LNCaP clone FGC (cell line): ENCODE results near the gene SLU7.

Experiments used
- DNase-seq: peaks from one replicate; pipeline ENCODE4 v3.0.0-alpha.2; 2011; ENCODE audit warnings: low read depth
- H3K4me3 ChIP-seq: 2 replicates; pipeline ENCODE4 v1.5.1; 2011; ENCODE audit warnings: mild to moderate bottlenecking, low read depth, low read length, control low read depth
- TF ChIP-seq, protein P1 (sequence below): IDR thresholded peaks from 2 replicates; pipeline ENCODE4 v1.5.1; 2012; ENCODE audit warnings: mild to moderate bottlenecking; ENCODE audit not compliant: control insufficient read depth, insufficient read depth; ENCODE audit errors: extremely low read depth

Gene SLU7

DNA sequence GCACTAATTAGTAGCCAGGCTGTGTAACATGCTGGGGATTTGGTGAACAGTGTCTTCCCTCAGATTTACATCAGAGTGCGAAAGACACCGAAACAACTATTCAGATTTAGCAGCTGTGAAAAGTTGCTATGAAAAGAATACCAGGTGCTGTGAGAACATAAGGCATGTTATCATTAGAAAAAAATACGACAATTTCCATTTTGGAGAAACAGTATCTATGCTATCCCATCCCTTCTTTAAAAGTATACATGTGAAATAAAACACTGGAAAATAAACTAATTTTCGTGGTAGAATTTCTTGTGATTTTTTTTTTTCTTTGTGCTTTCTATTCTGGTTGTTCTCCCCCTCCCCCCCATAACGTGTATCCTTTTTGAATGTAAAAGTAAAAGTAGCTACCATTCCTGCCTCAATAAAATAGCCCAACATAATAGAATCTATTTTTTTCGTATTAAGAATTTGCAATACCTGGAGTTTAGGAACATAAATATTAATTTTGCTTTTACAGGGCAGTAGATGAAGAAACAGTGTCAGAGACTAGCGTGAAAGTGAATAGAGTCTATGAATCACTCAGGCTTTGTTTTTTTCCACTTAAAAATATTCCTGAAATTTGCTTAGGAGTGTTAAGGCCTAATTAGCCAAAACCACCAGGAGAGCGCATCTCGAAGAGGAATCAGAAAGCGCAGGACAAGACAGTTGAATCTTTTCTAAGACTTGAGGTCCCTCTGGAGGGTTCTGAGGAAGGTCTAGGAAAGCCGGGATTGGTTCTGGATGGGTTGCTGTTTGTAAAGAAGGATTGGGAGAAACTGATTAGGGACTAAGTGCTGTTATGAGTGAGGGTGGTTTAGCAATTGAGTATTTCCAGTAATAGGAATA lies 813 bp upstream of the SLU7 start:
- TF ChIP-seq, protein P1, sequence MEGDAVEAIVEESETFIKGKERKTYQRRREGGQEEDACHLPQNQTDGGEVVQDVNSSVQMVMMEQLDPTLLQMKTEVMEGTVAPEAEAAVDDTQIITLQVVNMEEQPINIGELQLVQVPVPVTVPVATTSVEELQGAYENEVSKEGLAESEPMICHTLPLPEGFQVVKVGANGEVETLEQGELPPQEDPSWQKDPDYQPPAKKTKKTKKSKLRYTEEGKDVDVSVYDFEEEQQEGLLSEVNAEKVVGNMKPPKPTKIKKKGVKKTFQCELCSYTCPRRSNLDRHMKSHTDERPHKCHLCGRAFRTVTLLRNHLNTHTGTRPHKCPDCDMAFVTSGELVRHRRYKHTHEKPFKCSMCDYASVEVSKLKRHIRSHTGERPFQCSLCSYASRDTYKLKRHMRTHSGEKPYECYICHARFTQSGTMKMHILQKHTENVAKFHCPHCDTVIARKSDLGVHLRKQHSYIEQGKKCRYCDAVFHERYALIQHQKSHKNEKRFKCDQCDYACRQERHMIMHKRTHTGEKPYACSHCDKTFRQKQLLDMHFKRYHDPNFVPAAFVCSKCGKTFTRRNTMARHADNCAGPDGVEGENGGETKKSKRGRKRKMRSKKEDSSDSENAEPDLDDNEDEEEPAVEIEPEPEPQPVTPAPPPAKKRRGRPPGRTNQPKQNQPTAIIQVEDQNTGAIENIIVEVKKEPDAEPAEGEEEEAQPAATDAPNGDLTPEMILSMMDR: no peak
- DNase-seq: no peak
- peak overlapping the region; percentile 98 for H3K4me3 ChIP-seq

- peak within 1 kb of the TSS; percentile 72 for H3K4me3 ChIP-seq
- TF ChIP-seq, protein P1: no peak
These were observed 19.2 kb downstream of the SLU7 start, which contains the start of gene FAM200C for GRCh38 chr5:160399402-160400353. TSS of gene FAM200C (minus strand) at chr5:160400054. CDS start at chr5:160395490, 4,564 bp downstream.

DNA sequence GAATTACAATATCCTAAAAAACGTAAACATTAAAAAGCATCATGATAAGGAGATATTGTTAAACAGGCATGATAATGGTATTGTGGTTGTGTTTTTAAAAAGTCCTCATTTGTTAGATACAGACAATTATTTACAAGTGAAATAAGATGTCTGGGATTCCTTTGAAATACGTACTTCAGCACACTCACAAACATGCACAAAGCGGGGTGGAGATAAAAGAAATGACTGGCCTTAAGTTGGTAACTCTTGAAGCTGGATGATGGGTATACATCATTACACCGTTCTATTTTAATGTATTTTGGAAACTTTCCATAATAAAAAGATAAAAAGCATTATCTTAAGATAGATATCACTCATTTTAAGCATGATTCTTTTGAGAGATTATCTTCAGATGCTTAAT lies 20.1 kb downstream of the SLU7 start:
- TF ChIP-seq, protein P1: no peak
- DNase-seq: no peak
- peak overlapping the region; percentile 72 for H3K4me3 ChIP-seq

More at GRCh38 chr5:160399402-160400353, 19.2 kb downstream of the SLU7 start, which contains the start of gene FAM200C:
- DNase-seq: peak; percentile 79

GRCh38 chr5:160397492-160397891 lies 21.4 kb downstream of the SLU7 start:
- H3K4me3 ChIP-seq: no peak overlapping the region
- TF ChIP-seq, protein P1: no peak
- peak; percentile 56 for DNase-seq

- no peak overlapping the region for H3K4me3 ChIP-seq
- DNase-seq: no peak
- TF ChIP-seq, protein P1: no peak
These were observed 23.8 kb downstream of the SLU7 start for GRCh38 chr5:160395111-160395510.

- no peak for DNase-seq
- no peak overlapping the region for H3K4me3 ChIP-seq
- TF ChIP-seq, protein P1: peak; percentile 43
These were observed 27.8 kb downstream of the SLU7 start for GRCh38 chr5:160390787-160391696.
